ENCODE results near the gene TES. TPM values are rescaled to one million over a fixed set of nuclear protein-coding genes. Genes with fewer than 3 reads are reported as not detected.

TES gene
- total and polyA plus RNA-seq, 2 of the 13 experiments (the other 11 are each of a cell fraction or from before 2014, with no cell fraction given) = 21.6 to 23.0 TPM

GRCh38 chr7:116284390-116284789, 74.1 kb downstream of the TES start:
- Histone ChIP-seq H3K9ac (ENCODE audit: insufficient read depth, low read depth, low read length) (no peak overlapping the region), H3K9me3 (ENCODE audit: low read length) (no peaks in the 10 kb centered on the region), H3K27ac (ENCODE audit: extremely low read length, insufficient read depth, low read length) (no peak overlapping the region), H3K4me1 (ENCODE audit: insufficient read depth, low read length) (no peaks in the 10 kb centered on the region), H3K27me3 (ENCODE audit: control insufficient read depth in 1 of 2, insufficient read depth in 2 of 2, low read length in 2 of 2) (no peaks in the 10 kb centered on the region), H3K4me3 (replicated peaks in 1 of 3; ENCODE audit: insufficient read depth in 1 of 3, low read depth in 2 of 3, low read length in 3 of 3) (no peak overlapping the region), H4K20me1 (ENCODE audit: insufficient read depth, low read length) (no peaks in the 10 kb centered on the region), H3K79me2 (ENCODE audit: insufficient read depth, low read length) (no peaks in the 10 kb centered on the region), H3K36me3 (replicated peaks in 1 of 2; ENCODE audit: control insufficient read depth in 1 of 2, insufficient read depth in 2 of 2, low read length in 2 of 2) (no peaks in the 10 kb centered on the region), H2AFZ (ENCODE audit: low read length) (no peak overlapping the region), H3K4me2 (ENCODE audit: low read depth, low read length) (no peak overlapping the region)
- no peak for ATAC-seq
- WGBS (ENCODE audit: low lambda C conversion rate) = 16% methylated on average over 3 of the region's 3 CpGs
- no peak for FAIRE-seq
- no TSS peak for BruUV-seq (replicated peaks)
- no peak for TF ChIP-seq GATAD1 (CRISPR knock-in tag; IDR thresholded peaks at IDR 0.05)
- in situ Hi-C loops (cut with HindIII; ENCODE audit: extremely low pct_ligation_motif_present, low pct_unique_long_range_greater_than_20kb) (no loop called here), intact Hi-C loops (cut with micrococcal nuclease; ENCODE audit: unreplicated experiment) (no loop called here)
- ChIA-PET POLR2A (no interaction called here), CTCF (ENCODE audit: low intra/inter-chr PET ratio, low total read pairs) (no interaction called here)
- no peak for DNase-seq (ENCODE audit: low spot score)

- Histone ChIP-seq H3K4me1 (ENCODE audit: insufficient read depth, low read length) (no peaks in the 10 kb centered on the region), H3K79me2 (ENCODE audit: insufficient read depth, low read length) (no peaks in the 10 kb centered on the region), H3K27me3 (ENCODE audit: control insufficient read depth in 1 of 2, insufficient read depth in 2 of 2, low read length in 2 of 2) (no peaks in the 10 kb centered on the region), H3K4me2 (ENCODE audit: low read depth, low read length) (no peak overlapping the region), H3K9ac (ENCODE audit: insufficient read depth, low read depth, low read length) (no peak overlapping the region), H3K4me3 (replicated peaks in 1 of 3; ENCODE audit: insufficient read depth in 1 of 3, low read depth in 2 of 3, low read length in 3 of 3) (no peak overlapping the region), H2AFZ (ENCODE audit: low read length) (no peak overlapping the region), H3K9me3 (ENCODE audit: low read length) (no peaks in the 10 kb centered on the region), H3K36me3 (replicated peaks in 1 of 2; ENCODE audit: control insufficient read depth in 1 of 2, insufficient read depth in 2 of 2, low read length in 2 of 2) (no peaks in the 10 kb centered on the region), H3K27ac (ENCODE audit: extremely low read length, insufficient read depth, low read length) (no peak overlapping the region), H4K20me1 (ENCODE audit: insufficient read depth, low read length) (no peaks in the 10 kb centered on the region)
- 7% methylated on average over 1 of the region's 1 CpG for WGBS (ENCODE audit: low lambda C conversion rate)
- ChIA-PET CTCF (ENCODE audit: low intra/inter-chr PET ratio, low total read pairs) (no interaction called here), POLR2A (no interaction called here)
- no TSS peak for BruUV-seq (replicated peaks)
- in situ Hi-C loops (cut with HindIII; ENCODE audit: extremely low pct_ligation_motif_present, low pct_unique_long_range_greater_than_20kb) = no loop called here
- ATAC-seq (no peak), DNase-seq (ENCODE audit: low spot score) (no peak), FAIRE-seq (no peak)
- intact Hi-C loops (cut with micrococcal nuclease; ENCODE audit: unreplicated experiment) = no loop called here
- TF ChIP-seq ZNF570 (CRISPR knock-in tag; IDR thresholded peaks at IDR 0.05; ENCODE audit: borderline replicate concordance) = no peak
Observed at GRCh38 chr7:116285252-116285651, 74.9 kb downstream of the TES start.

- H3K36me3 ChIP-seq (replicated peaks in 1 of 2; ENCODE audit: control insufficient read depth in 1 of 2, insufficient read depth in 2 of 2, low read length in 2 of 2) = no peaks in the 10 kb centered on the region
- no peaks in the 10 kb centered on the region for H4K20me1 ChIP-seq (ENCODE audit: insufficient read depth, low read length)
- in situ Hi-C loops (cut with HindIII; ENCODE audit: extremely low pct_ligation_motif_present, low pct_unique_long_range_greater_than_20kb) = no loop called here
- no peaks in the 10 kb centered on the region for H3K79me2 ChIP-seq (ENCODE audit: insufficient read depth, low read length)
- H3K4me2 ChIP-seq (ENCODE audit: low read depth, low read length) = no peak overlapping the region
- no peak overlapping the region for H3K9ac ChIP-seq (ENCODE audit: insufficient read depth, low read depth, low read length)
- BruUV-seq (replicated peaks) = no TSS peak
- ATAC-seq (peak; percentile 59), FAIRE-seq (no peak), DNase-seq (ENCODE audit: low spot score) (no peak)
- intact Hi-C loops (cut with micrococcal nuclease; ENCODE audit: unreplicated experiment) = no loop called here
- H3K9me3 ChIP-seq (ENCODE audit: low read length) = no peaks in the 10 kb centered on the region
- H3K27me3 ChIP-seq (ENCODE audit: control insufficient read depth in 1 of 2, insufficient read depth in 2 of 2, low read length in 2 of 2) = no peaks in the 10 kb centered on the region
- H2AFZ ChIP-seq (ENCODE audit: low read length) = no peak overlapping the region
- ChIA-PET CTCF (ENCODE audit: low intra/inter-chr PET ratio, low total read pairs) (no interaction called here), POLR2A (no interaction called here)
- H3K4me1 ChIP-seq (ENCODE audit: insufficient read depth, low read length) = no peaks in the 10 kb centered on the region
- H3K4me3 ChIP-seq (replicated peaks in 1 of 3; ENCODE audit: insufficient read depth in 1 of 3, low read depth in 2 of 3, low read length in 3 of 3) = no peak overlapping the region
- no peak overlapping the region for H3K27ac ChIP-seq (ENCODE audit: extremely low read length, insufficient read depth, low read length)
- TF ChIP-seq KLF12 (CRISPR knock-in tag; IDR thresholded peaks at IDR 0.05; ENCODE audit: borderline replicate concordance) = no peak
- no peak for TF ChIP-seq KIAA2018 (CRISPR knock-in tag; IDR thresholded peaks at IDR 0.05; ENCODE audit: borderline replicate concordance)
- TF ChIP-seq ZNF30 (CRISPR knock-in tag; IDR thresholded peaks at IDR 0.05) = no peak
Observed at GRCh38 chr7:116290740-116291139, 80.4 kb downstream of the TES start.

Measured in HepG2 (cell line).